ENCODE measurements around the gene NAA60.

DNA sequence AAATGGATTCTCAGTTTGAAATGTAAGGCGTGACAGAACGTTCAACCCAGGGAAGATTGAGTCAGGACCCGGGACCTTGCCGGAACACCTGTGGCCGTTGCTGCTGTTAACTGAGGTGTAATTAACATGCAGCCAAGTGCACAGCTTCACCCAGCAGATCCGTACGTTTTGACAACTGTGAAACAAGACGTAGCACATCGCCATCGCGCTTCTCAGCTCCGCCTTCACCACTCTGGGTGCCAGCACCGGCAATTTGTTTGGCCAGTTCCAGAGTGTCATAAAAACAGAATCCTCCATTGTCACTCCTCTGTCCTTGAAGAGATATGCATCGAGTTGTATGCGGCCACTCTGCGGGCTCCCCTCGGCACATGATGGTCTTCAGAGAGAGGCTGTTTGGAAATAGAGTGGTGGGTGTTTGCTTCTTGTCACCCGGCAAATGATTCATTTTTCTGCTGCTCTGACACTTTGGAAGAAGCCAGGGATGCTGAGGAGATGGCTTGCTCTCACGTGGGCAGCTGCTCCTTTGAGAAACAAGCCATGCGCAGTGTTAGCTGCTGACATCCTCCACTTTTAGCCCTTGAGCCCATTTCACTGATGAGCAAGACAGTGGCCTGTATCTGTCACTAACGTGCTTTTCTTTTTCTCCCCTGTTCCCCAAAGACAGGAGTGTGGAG lies 22.6 kb downstream of the NAA60 start:
- TF ChIP-seq CTCF (IDR thresholded peaks at IDR 0.05) (no peak), POLR2A (IDR thresholded peaks at IDR 0.05) (no peak)
